ENCODE data around the gene ANGEL2.
A peak's percentile ranks its signal among the peaks of the same experiment; 100 is the strongest.
"Not testable (repeated sequence)": the region's sequence is repeated elsewhere in the genome, so short reads cannot be mapped to it uniquely, and the experiment has no call there.

The ANGEL2 gene

GRCh38 chr1:213050745-213051126 lies 35.1 kb upstream of the ANGEL2 start:
- H3K27me3 ChIP-seq (ENCODE audit: control insufficient read depth, insufficient read depth, low read length) = no peaks in the 10 kb centered on the region
- H3K4me3 ChIP-seq (ENCODE audit: low read depth, low read length) = peak overlapping the region; percentile 89
- H3K9ac ChIP-seq (ENCODE audit: low read depth, low read length) = peak overlapping the region; percentile 18
- no peaks in the 10 kb centered on the region for H3K9me3 ChIP-seq (ENCODE audit: control insufficient read depth, insufficient read depth, low read length)
- H3K4me1 ChIP-seq (ENCODE audit: control insufficient read depth, insufficient read depth, low read length) = peaks cover 15% of the 10 kb centered on the region; the same call in 1 of the 2 replicates
- H3K27ac ChIP-seq (ENCODE audit: low read depth, low read length) = peak overlapping the region; percentile 63
- H3K36me3 ChIP-seq (ENCODE audit: control insufficient read depth, insufficient read depth, low read length) = no peaks in the 10 kb centered on the region

DNA sequence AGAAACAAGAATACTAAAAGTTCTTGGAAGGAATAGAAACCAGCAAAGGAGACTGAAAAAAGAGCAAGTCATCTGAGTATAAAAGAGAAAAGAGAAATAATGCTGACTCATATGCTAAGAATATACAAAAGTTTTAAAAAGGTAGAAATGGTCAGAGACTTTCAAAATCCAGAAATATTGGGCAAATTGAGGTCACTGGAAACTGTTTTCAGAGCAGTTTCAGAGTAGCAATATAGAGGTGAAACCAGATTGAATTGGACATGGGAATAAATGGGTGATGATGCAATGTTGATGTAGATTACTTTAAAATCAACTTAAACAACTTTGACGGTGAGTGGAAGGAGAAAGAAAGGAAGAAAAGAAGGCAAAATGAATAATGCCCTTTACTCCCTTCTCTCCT lies 33.6 kb upstream of the ANGEL2 start:
- H3K9me3 ChIP-seq (ENCODE audit: control insufficient read depth, insufficient read depth, low read length) = no peaks in the 10 kb centered on the region
- no peak overlapping the region for H3K4me3 ChIP-seq (ENCODE audit: low read depth, low read length)
- no peaks in the 10 kb centered on the region for H3K27me3 ChIP-seq (ENCODE audit: control insufficient read depth, insufficient read depth, low read length)
- no peak overlapping the region for H3K27ac ChIP-seq (ENCODE audit: low read depth, low read length)
- no peak overlapping the region for H3K9ac ChIP-seq (ENCODE audit: low read depth, low read length)
- H3K36me3 ChIP-seq (ENCODE audit: control insufficient read depth, insufficient read depth, low read length) = no peaks in the 10 kb centered on the region
- peaks cover 15% of the 10 kb centered on the region; the same call in 1 of the 2 replicates for H3K4me1 ChIP-seq (ENCODE audit: control insufficient read depth, insufficient read depth, low read length)

GRCh38 chr1:213045321-213046226 lies 29.9 kb upstream of the ANGEL2 start:
- H3K9ac ChIP-seq (ENCODE audit: low read depth, low read length); H3K9me3 ChIP-seq (ENCODE audit: control insufficient read depth, insufficient read depth, low read length); H3K36me3 ChIP-seq (ENCODE audit: control insufficient read depth, insufficient read depth, low read length); H3K27me3 ChIP-seq (ENCODE audit: control insufficient read depth, insufficient read depth, low read length); H3K27ac ChIP-seq (ENCODE audit: low read depth, low read length); H3K4me3 ChIP-seq (ENCODE audit: low read depth, low read length): not testable (repeated sequence)
- H3K4me1 ChIP-seq (ENCODE audit: control insufficient read depth, insufficient read depth, low read length) = peaks cover 23% of the 10 kb centered on the region

DNA sequence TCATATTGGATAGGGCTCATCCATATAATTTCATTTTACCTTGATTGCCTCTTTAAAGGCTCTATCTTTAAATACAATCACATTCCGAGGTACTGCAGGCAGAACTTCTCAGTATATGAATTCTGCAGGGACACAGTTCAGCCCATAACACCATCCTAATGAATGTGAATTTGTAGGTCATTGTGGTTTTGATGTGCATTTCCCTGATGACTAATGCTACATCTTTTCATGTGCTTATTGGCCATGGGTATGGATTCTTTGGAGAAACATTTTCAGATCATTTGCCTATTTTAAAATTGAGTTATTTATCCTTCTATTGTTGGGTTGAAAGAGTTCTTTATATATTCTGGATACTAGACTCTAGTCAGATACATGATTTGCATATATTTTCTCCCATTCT lies 25.8 kb upstream of the ANGEL2 start:
- Histone ChIP-seq H3K4me3 (ENCODE audit: low read depth, low read length) (no peak overlapping the region; the same call in 1 of the 2 replicates), H3K9me3 (ENCODE audit: control insufficient read depth, insufficient read depth, low read length) (no peaks in the 10 kb centered on the region), H3K36me3 (ENCODE audit: control insufficient read depth, insufficient read depth, low read length) (no peaks in the 10 kb centered on the region), H3K27ac (ENCODE audit: low read depth, low read length) (no peak overlapping the region), H3K9ac (ENCODE audit: low read depth, low read length) (no peak overlapping the region), H3K4me1 (ENCODE audit: control insufficient read depth, insufficient read depth, low read length) (peaks cover 15% of the 10 kb centered on the region), H3K27me3 (ENCODE audit: control insufficient read depth, insufficient read depth, low read length) (no peaks in the 10 kb centered on the region)

- H3K27me3 ChIP-seq (ENCODE audit: control insufficient read depth, insufficient read depth, low read length) = no peaks in the 10 kb centered on the region
- H3K4me3 ChIP-seq (ENCODE audit: low read depth, low read length) = no peak overlapping the region
- peaks cover 3% of the 10 kb centered on the region for H3K9me3 ChIP-seq (ENCODE audit: control insufficient read depth, insufficient read depth, low read length)
- H3K27ac ChIP-seq (ENCODE audit: low read depth, low read length) = no peak overlapping the region
- no peaks in the 10 kb centered on the region for H3K36me3 ChIP-seq (ENCODE audit: control insufficient read depth, insufficient read depth, low read length)
- no peak overlapping the region for H3K9ac ChIP-seq (ENCODE audit: low read depth, low read length)
- peaks cover 1% of the 10 kb centered on the region; the same call in 1 of the 2 replicates for H3K4me1 ChIP-seq (ENCODE audit: control insufficient read depth, insufficient read depth, low read length)
Observed at GRCh38 chr1:213035573-213035972, 19.9 kb upstream of the ANGEL2 start.

GRCh38 chr1:213034713-213035112 lies 19.0 kb upstream of the ANGEL2 start:
- Histone ChIP-seq H3K9ac (ENCODE audit: low read depth, low read length) (no peak overlapping the region), H3K27ac (ENCODE audit: low read depth, low read length) (no peak overlapping the region), H3K4me1 (ENCODE audit: control insufficient read depth, insufficient read depth, low read length) (no peaks in the 10 kb centered on the region), H3K36me3 (ENCODE audit: control insufficient read depth, insufficient read depth, low read length) (no peaks in the 10 kb centered on the region), H3K9me3 (ENCODE audit: control insufficient read depth, insufficient read depth, low read length) (peaks cover 3% of the 10 kb centered on the region), H3K4me3 (ENCODE audit: low read depth, low read length) (no peak overlapping the region), H3K27me3 (ENCODE audit: control insufficient read depth, insufficient read depth, low read length) (no peaks in the 10 kb centered on the region)

- no peak overlapping the region for H3K27ac ChIP-seq (ENCODE audit: low read depth, low read length)
- peaks cover 3% of the 10 kb centered on the region for H3K9me3 ChIP-seq (ENCODE audit: control insufficient read depth, insufficient read depth, low read length)
- no peak overlapping the region for H3K9ac ChIP-seq (ENCODE audit: low read depth, low read length)
- H3K4me1 ChIP-seq (ENCODE audit: control insufficient read depth, insufficient read depth, low read length) = no peaks in the 10 kb centered on the region
- H3K36me3 ChIP-seq (ENCODE audit: control insufficient read depth, insufficient read depth, low read length) = no peaks in the 10 kb centered on the region
- H3K27me3 ChIP-seq (ENCODE audit: control insufficient read depth, insufficient read depth, low read length) = no peaks in the 10 kb centered on the region
- H3K4me3 ChIP-seq (ENCODE audit: low read depth, low read length) = no peak overlapping the region
Observed at GRCh38 chr1:213032651-213033050, 17.0 kb upstream of the ANGEL2 start.

- not testable (repeated sequence) for H3K27me3 ChIP-seq (ENCODE audit: control insufficient read depth, insufficient read depth, low read length); H3K36me3 ChIP-seq (ENCODE audit: control insufficient read depth, insufficient read depth, low read length); H3K9me3 ChIP-seq (ENCODE audit: control insufficient read depth, insufficient read depth, low read length); H3K4me1 ChIP-seq (ENCODE audit: control insufficient read depth, insufficient read depth, low read length); H3K27ac ChIP-seq (ENCODE audit: low read depth, low read length); H3K4me3 ChIP-seq (ENCODE audit: low read depth, low read length); H3K9ac ChIP-seq (ENCODE audit: low read depth, low read length)
Observed at GRCh38 chr1:213027024-213027423, 11.4 kb upstream of the ANGEL2 start.

- Histone ChIP-seq H3K27ac (ENCODE audit: low read depth, low read length) (no peak overlapping the region), H3K9ac (ENCODE audit: low read depth, low read length) (no peak overlapping the region), H3K27me3 (ENCODE audit: control insufficient read depth, insufficient read depth, low read length) (no peaks in the 10 kb centered on the region), H3K9me3 (ENCODE audit: control insufficient read depth, insufficient read depth, low read length) (peaks cover 5% of the 10 kb centered on the region), H3K4me3 (ENCODE audit: low read depth, low read length) (no peak overlapping the region), H3K4me1 (ENCODE audit: control insufficient read depth, insufficient read depth, low read length) (no peaks in the 10 kb centered on the region), H3K36me3 (ENCODE audit: control insufficient read depth, insufficient read depth, low read length) (no peaks in the 10 kb centered on the region)
Observed at GRCh38 chr1:213020016-213020415, 4.3 kb upstream of the ANGEL2 start.

- Histone ChIP-seq H3K9me3 (ENCODE audit: control insufficient read depth, insufficient read depth, low read length) (no peaks in the 10 kb centered on the region), H3K27ac (ENCODE audit: low read depth, low read length) (no peak overlapping the region), H3K27me3 (ENCODE audit: control insufficient read depth, insufficient read depth, low read length) (no peaks in the 10 kb centered on the region), H3K36me3 (ENCODE audit: control insufficient read depth, insufficient read depth, low read length) (no peaks in the 10 kb centered on the region), H3K4me1 (ENCODE audit: control insufficient read depth, insufficient read depth, low read length) (peaks cover 2% of the 10 kb centered on the region; the same call in 1 of the 2 replicates), H3K4me3 (ENCODE audit: low read depth, low read length) (no peak overlapping the region), H3K9ac (ENCODE audit: low read depth, low read length) (no peak overlapping the region)
Observed at GRCh38 chr1:213019450-213019849, 3.8 kb upstream of the ANGEL2 start.

DNA sequence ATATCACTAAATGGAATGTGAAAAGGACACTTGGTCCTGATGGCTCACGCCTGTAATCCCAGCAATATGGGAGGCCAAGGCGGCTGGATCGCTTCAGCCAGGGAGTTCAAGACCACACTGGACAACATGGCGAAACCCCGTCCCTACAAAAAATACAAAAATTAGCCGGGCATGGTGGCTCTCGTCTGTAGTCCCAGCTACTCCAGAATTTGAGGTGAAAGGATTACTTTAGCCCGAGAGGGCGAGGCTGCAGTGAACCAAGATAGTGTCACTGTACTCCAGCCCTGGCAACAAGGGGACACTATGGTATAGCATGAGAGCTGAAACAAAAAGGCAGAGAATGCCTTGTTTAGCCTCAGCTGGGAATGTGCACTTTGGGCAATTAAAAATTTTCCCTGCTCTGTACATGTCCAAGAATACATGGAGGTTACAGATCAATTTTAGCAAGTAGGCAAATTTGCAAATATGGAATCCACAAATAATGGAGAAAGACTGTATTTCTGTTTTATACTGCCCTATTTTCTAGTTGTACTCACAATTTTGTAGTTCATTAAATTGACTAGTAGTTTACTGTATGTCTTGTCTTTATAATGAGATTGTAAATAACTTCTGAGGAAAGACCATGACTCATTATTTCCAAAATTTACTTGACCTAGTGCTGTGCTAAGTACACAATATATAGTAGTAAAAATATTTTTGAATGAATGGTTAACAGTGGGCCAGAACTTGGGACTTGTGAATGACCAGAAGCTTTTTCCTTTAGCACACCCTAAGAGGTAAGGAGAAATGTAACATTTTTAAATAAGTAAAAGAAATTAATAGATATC lies 2.0 kb upstream of the ANGEL2 start:
- peaks cover 5% of the 10 kb centered on the region for H3K36me3 ChIP-seq (ENCODE audit: control insufficient read depth, insufficient read depth, low read length)
- H3K27ac ChIP-seq (ENCODE audit: low read depth, low read length) = no peak overlapping the region
- no peak overlapping the region for H3K9ac ChIP-seq (ENCODE audit: low read depth, low read length)
- no peaks in the 10 kb centered on the region for H3K27me3 ChIP-seq (ENCODE audit: control insufficient read depth, insufficient read depth, low read length)
- peaks cover 9% of the 10 kb centered on the region; the same call in 1 of the 2 replicates for H3K4me1 ChIP-seq (ENCODE audit: control insufficient read depth, insufficient read depth, low read length)
- no peaks in the 10 kb centered on the region for H3K9me3 ChIP-seq (ENCODE audit: control insufficient read depth, insufficient read depth, low read length)
- no peak overlapping the region for H3K4me3 ChIP-seq (ENCODE audit: low read depth, low read length)
